Endothelial cell of umbilical vein (primary cell): ENCODE measurements around the gene MED17. TPM values are rescaled to one million over a fixed set of nuclear protein-coding genes. Genes with fewer than 3 reads are reported as not detected.
A peak's percentile ranks its signal among the peaks of the same experiment; 100 is the strongest.

ENCODE experiments used
- BruUV-seq: library from RNA; stranded (reverse); fragments of 400-500 nt; replicated peaks from 2 replicates; lab custom pipeline; 2021; lab: Mats Ljungman, UMichigan
- CTCF ChIA-PET: fragments of 300-600, 350-600 bp; sonication (Branson Sonifier 250); formaldehyde crosslinking; loops from one replicate; lab custom pipeline; 2021; ENCODE audit warnings: antibody characterized with exemption, inconsistent platforms; lab: Charles Lee
- POLR2A ChIA-PET: fragments of 300-600, 350-600 bp; sonication (Branson Sonifier 250); formaldehyde crosslinking; loops from one replicate; lab custom pipeline; 2021; ENCODE audit warnings: antibody characterized with exemption, inconsistent platforms; lab: Charles Lee
- DNase-seq: peaks from one replicate; pipeline ENCODE4 v3.0.0-alpha.2; 2011; ENCODE audit warnings: low read depth, low spot score
- FAIRE-seq: peaks from 2 replicates; lab custom pipeline; 2011; peaks lifted over from hg19 to GRCh38; lab: Jason Lieb, UNC
- H2AFZ ChIP-seq: 2 replicates; pipeline ENCODE4 v1.6.0; 2012; ENCODE audit warnings: low read depth, low read length, control low read depth, inconsistent platforms
- H3K27ac ChIP-seq: 2 replicates; pipeline ENCODE4 v1.5.1; 2011; ENCODE audit warnings: low read depth, mild to moderate bottlenecking, control low read depth, low read length, moderate library complexity; ENCODE audit not compliant: insufficient read depth
- H3K27me3 ChIP-seq, 2 experiments: 2 replicates each; pipeline versions ENCODE4 v1.6.0 to v1.6.1; 2011; ENCODE audit warnings: low read length in 2 of 2, mixed read lengths in 1 of 2; ENCODE audit not compliant: control insufficient read depth in 2 of 2, insufficient read depth in 2 of 2
- H3K36me3 ChIP-seq, 2 experiments: 2 replicates in 1 of 2; 3 replicates in 1 of 2; pipeline ENCODE4 v1.5.1; 2011; ENCODE audit warnings: low read length in 2 of 2, mild to moderate bottlenecking in 1 of 2, moderate library complexity in 1 of 2; ENCODE audit not compliant: control insufficient read depth in 2 of 2, insufficient read depth in 2 of 2; ENCODE audit errors: extremely low read depth in 1 of 2
- H3K4me1 ChIP-seq: 3 replicates; pipeline ENCODE4 v1.5.1; 2011; ENCODE audit warnings: mild to moderate bottlenecking, low read length; ENCODE audit not compliant: control insufficient read depth, insufficient read depth; ENCODE audit errors: extremely low read depth
- H3K4me2 ChIP-seq: 2 replicates; pipeline ENCODE4 v1.6.1; 2011; ENCODE audit warnings: low read length, control low read depth, mixed read lengths; ENCODE audit not compliant: insufficient read depth
- H3K4me3 ChIP-seq, 3 experiments: fragments of 200-600 bp in 1 of 3; sonication (generic), shearing (Covaris generic) in 1 of 3; replicated peaks in 1 of 3; 2 replicates each; pipeline ENCODE4 v1.5.1; 2011 to 2016; ENCODE audit warnings: control low read depth in 3 of 3, low read length in 3 of 3, mild to moderate bottlenecking in 2 of 3, inconsistent platforms in 1 of 3, low read depth in 1 of 3, moderate library complexity in 1 of 3; ENCODE audit not compliant: insufficient read depth in 1 of 3
- H3K79me2 ChIP-seq: 2 replicates; pipeline ENCODE4 v1.6.0; 2012; ENCODE audit warnings: low read length, inconsistent platforms; ENCODE audit not compliant: control insufficient read depth, insufficient read depth
- H3K9ac ChIP-seq: replicated peaks from 2 replicates; pipeline ENCODE3; 2011; ENCODE audit warnings: low read length, control low read depth; ENCODE audit not compliant: insufficient read depth; ENCODE audit errors: extremely low read depth
- H3K9me1 ChIP-seq: replicated peaks from 3 replicates; pipeline ENCODE4 v1.6.0; 2011; ENCODE audit warnings: mild to moderate bottlenecking, low read length; ENCODE audit not compliant: control insufficient read depth, insufficient read depth; ENCODE audit errors: extremely low read depth
- H3K9me3 ChIP-seq: replicated peaks from 2 replicates; pipeline ENCODE4 v1.5.1; 2012; ENCODE audit warnings: low read length, inconsistent platforms; ENCODE audit not compliant: control insufficient read depth, insufficient read depth
- H4K20me1 ChIP-seq: replicated peaks from 2 replicates; pipeline ENCODE3; 2011; ENCODE audit warnings: mild to moderate bottlenecking, low read length; ENCODE audit not compliant: control insufficient read depth, insufficient read depth; ENCODE audit errors: extremely low read depth
- EZH2 ChIP-seq: IDR thresholded peaks from 2 replicates; pipeline ENCODE4 v1.6.1; 2012; ENCODE audit warnings: borderline replicate concordance, low read depth, mild to moderate bottlenecking, moderate library complexity, low read length, inconsistent platforms; ENCODE audit not compliant: severe bottlenecking
- FOS ChIP-seq: IDR thresholded peaks from 2 replicates; pipeline ENCODE4 v1.6.1; 2011; ENCODE audit warnings: mild to moderate bottlenecking, low read length, moderate library complexity, borderline replicate concordance; ENCODE audit not compliant: insufficient read depth
- GATA2 ChIP-seq: IDR thresholded peaks from 2 replicates; pipeline ENCODE4 v1.7.0; 2011; ENCODE audit warnings: low read depth, mild to moderate bottlenecking, moderate library complexity, mixed read lengths, low read length; ENCODE audit not compliant: insufficient read length, insufficient read depth
- JUN ChIP-seq: IDR thresholded peaks from 2 replicates; pipeline ENCODE4 v1.6.1; 2011; ENCODE audit warnings: borderline replicate concordance, low read depth; ENCODE audit not compliant: insufficient read length, insufficient read depth
- POLR2A ChIP-seq: IDR thresholded peaks from 2 replicates; pipeline ENCODE4 v1.6.1; 2012; ENCODE audit warnings: low read depth, mild to moderate bottlenecking, control low read depth, low read length
- POLR2AphosphoS5 ChIP-seq: IDR thresholded peaks from 2 replicates; pipeline ENCODE4 v1.6.1; 2012; ENCODE audit warnings: low read depth, mild to moderate bottlenecking, control low read depth, low read length, moderate library complexity; ENCODE audit not compliant: insufficient read depth
- dilution Hi-C: fragments of 300-500 bp; cut with MboI; formaldehyde crosslinking; loops from one replicate; pipeline ENCODE4 v1.15.0; 2019; ENCODE audit warnings: low sequenced_read_pairs; ENCODE audit not compliant: extremely low pct_ligation_motif_present
- intact Hi-C: fragments of 100-400 bp; cut with micrococcal nuclease; formaldehyde crosslinking; loops from one replicate; pipeline ENCODE4 v1.10.0; 2022
- polyA plus RNA-seq, 4 experiments: library from polyadenylated mRNA; depleted of rRNA in 3 of 4; stranded (reverse) in 3 of 4; unstranded in 1 of 4; fragments of >200 nt; gene quantifications; 2 replicates each; pipeline versions ENCODE4 v1.2.1 to v1.2.3, GENCODE V29; 2011 to 2012; ENCODE audit warnings: missing spikeins in 1 of 4
- total RNA-seq: library from RNA; stranded (reverse); gene quantifications from 2 replicates; pipeline ENCODE4 v1.2.3, GENCODE V29; 2021

The MED17 gene
- total and polyA plus RNA-seq, 2 donors (not counting 3 experiments of a cell fraction or from before 2014, with no cell fraction given) = 11.3 to 40.6 TPM

DNA sequence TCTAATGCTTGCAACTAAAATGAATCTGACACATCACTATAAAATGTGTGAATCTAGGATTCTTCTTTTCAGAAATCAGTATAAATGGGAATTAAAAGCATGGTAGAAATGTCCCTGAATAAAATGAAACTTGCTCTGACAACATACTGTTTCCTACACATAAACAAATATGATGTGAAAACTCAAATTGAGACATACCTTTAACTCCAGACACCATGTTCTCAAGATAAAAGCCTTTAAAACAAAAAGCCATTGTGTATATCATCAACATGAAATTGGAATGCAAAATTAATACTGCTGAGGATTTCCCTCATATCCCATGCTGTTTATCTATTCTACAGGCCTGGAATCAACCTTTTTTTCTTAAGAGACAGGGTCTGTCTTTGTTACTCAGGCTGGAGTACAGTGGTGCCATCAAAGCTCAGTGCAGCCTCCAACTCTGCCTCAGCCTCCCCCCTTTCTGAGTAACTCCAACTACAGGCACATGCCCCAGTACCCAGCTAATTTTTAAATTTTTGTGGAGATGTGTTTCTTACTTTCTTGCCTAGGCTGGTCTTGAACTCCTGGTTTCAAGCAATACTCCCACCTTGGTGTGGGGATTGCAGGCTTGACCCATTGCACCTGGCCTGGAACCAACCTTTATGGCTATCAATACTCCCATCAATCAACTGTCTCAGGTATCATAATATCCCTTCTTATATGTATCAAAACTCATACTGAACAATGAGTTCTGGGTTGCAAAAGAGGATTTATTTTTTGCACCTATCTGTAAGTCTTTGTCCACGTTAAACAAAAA is 49.5 kb upstream of the MED17 start:
- no peak overlapping the region for H2AFZ ChIP-seq
- no peaks in the 10 kb centered on the region for H3K27me3 ChIP-seq
- POLR2A ChIA-PET = interaction anchor here (1.0 kb wide), 1 partner anchor 38 kb away, joined by 3 read pairs; no protein-coding TSS in a partner anchor
- no TSS peak for BruUV-seq
- H3K9me3 ChIP-seq = no peaks in the 10 kb centered on the region
- no peak for DNase-seq
- H3K4me2 ChIP-seq = peak overlapping the region; percentile 44
- no peak overlapping the region for H3K9ac ChIP-seq
- peaks cover 39% of the 10 kb centered on the region for H3K4me1 ChIP-seq
- H3K79me2 ChIP-seq = peaks cover 72% of the 10 kb centered on the region
- H3K36me3 ChIP-seq = peaks cover 23 to 80% of the 10 kb centered on the region in 2 experiments
- no peak for FAIRE-seq
- dilution Hi-C loops = no loop called here
- H3K27ac ChIP-seq = no peak overlapping the region
- H3K9me1 ChIP-seq = no peaks in the 10 kb centered on the region
- peaks cover 16% of the 10 kb centered on the region for H4K20me1 ChIP-seq
- H3K4me3 ChIP-seq = no peak overlapping the region
- CTCF ChIA-PET = interaction anchor here (0.9 kb wide), 1 partner anchor 49 kb away, joined by 3 read pairs; the partner anchor contains the start of gene MED17
- intact Hi-C loops = no loop called here
- TF ChIP-seq POLR2A (peak; percentile 64), GATA2 (no peak)

DNA sequence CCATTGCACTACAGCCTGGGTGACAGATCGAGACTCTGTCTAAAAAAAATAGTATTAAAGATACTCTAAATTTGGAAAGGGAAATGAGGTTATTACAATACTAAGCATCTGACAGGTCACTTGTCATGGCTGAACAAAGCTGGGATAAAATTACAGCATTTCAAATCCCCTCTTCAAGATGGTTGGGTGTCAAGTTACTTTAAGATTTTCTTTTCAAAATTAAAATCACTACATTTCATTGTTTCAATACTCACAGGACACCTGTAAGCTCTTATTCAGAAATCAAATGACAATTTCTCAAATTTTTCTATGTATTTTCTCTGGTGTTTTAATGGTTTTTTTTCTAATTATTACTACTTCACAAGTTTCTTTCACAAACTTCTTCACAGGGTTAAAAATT is 48.5 kb upstream of the MED17 start:
- ChIA-PET CTCF (no interaction called here), POLR2A (interaction anchor here (0.8 to 2.0 kb wide), 3 partner anchors 9 to 49 kb away, joined by 3 to 6 read pairs (median 3); partner anchors contain the start of gene MED17)
- Histone ChIP-seq H3K9me1 (no peaks in the 10 kb centered on the region), H3K9me3 (no peaks in the 10 kb centered on the region), H3K36me3 (peaks cover 18 to 73% of the 10 kb centered on the region in 2 experiments), H3K4me2 (peak overlapping the region; percentile 83), H2AFZ (no peak overlapping the region), H3K79me2 (peaks cover 82% of the 10 kb centered on the region), H3K27me3 (no peaks in the 10 kb centered on the region), H4K20me1 (peaks cover 16% of the 10 kb centered on the region), H3K9ac (no peak overlapping the region), H3K4me3 (peak overlapping the region in 1 of 3 experiments; percentile 22), H3K4me1 (peaks cover 40% of the 10 kb centered on the region), H3K27ac (no peak overlapping the region)
- dilution Hi-C loops (no loop called here), intact Hi-C loops (no loop called here)
- TF ChIP-seq POLR2A = peak; percentile 51
- no peak for TF ChIP-seq JUN
- TF ChIP-seq EZH2 = no peak
- TF ChIP-seq POLR2AphosphoS5 = peak; percentile 25
- TF ChIP-seq FOS = no peak
- no peak for TF ChIP-seq GATA2
- DNase-seq (no peak), FAIRE-seq (no peak)
- no TSS peak for BruUV-seq
